NCI-H82 treated with DMSO at 0.1 percent for 48 hours (cell line): ENCODE measurements around the gene ASCL2.

Experiments
- DNase-seq: peaks from one replicate; lab custom pipeline; 2025; ENCODE audit not compliant: unreplicated experiment; lab: John Stamatoyannopoulos, UW

Gene ASCL2

DNA sequence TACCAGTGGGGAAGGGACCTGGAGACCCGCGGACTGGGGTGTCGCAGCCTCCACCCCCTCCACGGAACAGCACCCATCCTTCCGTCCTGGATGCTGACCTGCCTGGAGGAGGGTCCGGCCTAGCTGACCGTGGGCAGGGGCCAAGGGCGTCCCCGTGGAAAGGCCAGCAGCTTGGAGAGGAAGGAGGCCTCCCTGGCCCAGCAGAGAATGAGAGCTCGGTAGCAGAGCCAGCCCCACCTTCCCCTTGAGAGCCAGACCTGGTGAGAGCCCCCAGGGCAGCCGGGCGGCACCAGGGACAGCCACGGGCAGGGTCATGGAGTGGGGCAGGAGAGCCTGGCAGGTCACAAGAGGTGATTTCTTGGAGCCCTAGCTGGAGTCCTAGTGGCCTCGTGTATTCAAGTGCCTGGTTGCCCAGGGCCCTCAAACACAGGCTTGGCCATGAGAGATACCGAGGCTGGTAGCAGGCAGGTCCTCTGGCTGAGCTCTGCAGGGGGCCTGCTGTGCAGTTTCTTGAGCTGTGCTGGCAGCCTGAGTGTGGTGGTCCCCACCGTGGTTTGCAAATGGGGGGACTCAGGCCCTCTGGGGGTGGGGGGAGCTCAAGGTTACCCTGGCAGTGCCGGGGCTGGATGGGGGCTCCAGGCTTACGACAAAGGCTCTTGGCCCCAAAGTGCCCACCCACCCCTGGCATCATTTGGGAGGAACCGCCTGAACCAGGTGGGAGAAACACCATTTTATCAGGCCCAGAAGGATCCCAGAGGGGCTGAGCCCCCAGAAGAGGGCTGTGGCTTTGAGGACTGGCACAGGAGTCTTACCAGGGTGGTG is 39.1 kb upstream of the ASCL2 start:
- DNase-seq = no peak

GRCh38 chr11:2308713-2309112 is 38.3 kb upstream of the ASCL2 start:
- DNase-seq = no peak

DNA sequence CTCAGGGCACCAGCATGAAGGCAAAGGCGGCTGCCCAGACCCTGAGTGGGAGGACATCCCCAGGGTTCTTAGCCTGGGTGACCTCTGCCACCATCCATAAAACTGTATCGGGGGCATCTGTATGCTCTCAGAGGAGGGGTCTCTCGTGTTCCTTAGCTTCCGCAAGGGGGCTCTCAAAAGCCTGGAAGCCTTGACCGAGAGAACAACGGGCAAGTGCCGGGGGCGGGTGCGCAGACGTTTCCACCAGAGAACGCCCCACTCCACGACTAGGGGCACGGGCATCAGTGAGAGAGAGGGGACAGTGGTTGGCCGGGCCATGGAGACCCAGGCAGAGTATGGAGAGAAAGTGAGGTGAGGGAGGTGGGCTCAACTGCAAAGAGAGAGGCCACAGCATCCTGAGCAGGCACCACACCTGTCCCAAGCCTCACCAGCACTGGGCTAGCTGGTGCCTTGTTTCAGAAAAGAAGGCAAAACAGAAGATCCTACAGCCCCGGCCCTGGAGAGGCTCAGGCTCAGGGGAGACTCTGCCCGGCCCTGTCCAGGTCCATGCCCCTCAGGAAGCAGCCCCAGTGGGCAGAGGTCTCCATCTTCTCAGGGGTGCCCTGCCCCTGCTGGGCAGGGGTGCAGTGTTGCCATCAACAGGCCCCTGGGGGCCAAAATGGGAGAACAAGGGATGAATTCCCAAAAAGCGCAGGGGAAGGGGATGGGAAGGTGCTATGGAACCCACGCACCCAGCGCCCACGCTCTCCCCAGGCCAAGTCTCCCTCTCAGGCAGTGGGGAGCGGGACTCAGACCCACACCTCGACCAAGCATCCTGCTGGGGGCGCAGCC is 37.3 kb upstream of the ASCL2 start:
- no peak for DNase-seq

DNA sequence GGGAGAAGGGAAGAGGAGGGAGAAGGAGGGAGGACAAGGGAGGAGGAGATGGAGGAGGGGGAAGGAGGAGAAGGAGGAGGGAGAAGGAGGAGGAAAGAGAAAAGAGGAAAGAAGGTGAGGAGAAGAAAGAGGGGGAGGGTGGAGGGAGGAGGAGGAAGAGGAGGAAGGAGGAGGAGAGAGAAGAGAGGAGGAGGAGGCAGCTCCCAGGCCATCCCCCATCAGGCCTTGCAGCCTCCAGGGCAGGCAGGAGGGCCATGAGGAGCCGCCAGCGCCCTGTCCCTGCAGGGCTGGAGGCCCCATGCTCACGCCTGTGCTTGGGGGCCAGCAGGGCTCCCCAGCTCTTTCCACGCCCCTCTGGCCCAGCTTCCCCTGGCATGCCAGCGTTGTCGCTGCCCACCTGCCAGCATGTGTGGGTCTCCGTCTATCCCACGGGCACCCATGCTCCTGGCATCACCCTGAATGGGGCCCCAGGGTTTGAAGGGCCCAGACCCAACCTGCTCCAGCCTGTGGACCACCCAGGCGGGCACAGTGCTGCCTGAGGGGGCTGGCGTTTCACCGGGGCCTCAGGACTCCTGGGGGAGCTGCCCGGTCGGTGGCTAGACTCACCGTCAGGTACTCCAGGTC is 36.6 kb upstream of the ASCL2 start:
- DNase-seq = no peak

GRCh38 chr11:2306452-2306823 is 36.0 kb upstream of the ASCL2 start:
- no peak for DNase-seq

DNA sequence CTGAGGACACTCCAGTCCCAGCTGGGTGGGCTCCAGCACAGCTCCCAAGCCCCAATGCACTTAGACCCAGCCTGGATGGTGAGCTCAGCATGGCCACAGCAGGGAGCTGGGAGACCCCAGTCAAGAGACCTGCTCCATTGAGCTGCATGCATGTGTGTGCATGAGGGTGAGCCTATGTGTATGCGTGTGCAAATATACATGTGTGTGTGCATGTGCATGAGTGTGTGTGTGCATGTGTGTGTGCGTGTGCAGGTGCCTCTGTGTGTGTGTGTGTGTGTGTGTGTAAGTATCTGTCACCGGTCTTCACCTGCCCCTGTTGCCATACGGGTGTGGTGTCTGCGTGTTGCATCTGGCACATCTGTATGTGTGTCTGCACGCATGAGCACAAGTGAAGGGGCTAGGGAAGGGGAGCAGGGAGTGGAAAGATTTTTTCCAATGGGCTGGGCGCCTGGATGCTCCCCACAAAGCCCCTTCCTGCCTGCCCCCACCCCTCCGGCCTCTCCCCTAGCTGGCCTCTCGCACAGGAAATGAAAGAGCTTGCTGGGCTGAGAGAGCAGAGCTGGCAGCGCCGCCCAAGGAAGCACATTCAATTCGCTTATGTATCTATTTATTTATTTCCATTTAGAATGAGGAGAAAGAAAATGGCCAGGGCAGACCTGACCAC is 35.5 kb upstream of the ASCL2 start:
- DNase-seq = no peak

DNA sequence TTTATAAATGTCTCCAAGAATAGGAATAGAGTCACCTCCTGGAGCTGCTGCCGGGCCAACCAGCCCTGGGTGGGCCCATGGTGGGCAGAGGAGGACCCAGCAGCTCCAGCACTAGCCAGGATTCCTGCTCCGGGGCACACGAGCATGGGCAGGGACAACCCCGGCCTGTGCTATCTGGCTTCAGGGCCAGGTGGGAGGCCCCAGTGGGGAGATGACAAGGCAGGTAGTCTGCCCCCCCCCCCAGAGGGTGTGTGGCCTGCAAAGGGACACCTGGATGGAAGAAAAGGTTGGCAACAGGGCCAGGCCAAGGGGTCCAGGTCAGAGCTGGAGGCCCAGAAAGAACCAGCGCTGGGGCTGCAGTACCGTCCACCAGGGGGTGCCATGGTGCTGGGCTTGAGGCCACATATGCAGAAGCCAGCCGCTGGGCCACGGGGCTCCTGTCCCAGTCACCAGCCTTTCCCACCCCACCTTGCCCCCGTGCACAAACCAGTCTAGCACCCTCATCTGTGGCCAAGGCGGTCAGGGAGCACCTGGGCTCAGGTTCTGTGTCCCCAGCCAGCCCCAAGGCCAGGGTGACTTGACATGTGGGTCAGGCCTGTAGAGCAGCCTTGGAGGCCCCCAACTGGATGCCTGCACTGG is 34.9 kb upstream of the ASCL2 start:
- no peak for DNase-seq

- no peak for DNase-seq
Measured at GRCh38 chr11:2304506-2305139, 34.2 kb upstream of the ASCL2 start.

- no peak for DNase-seq
Measured at GRCh38 chr11:2303627-2304505, 33.5 kb upstream of the ASCL2 start.

DNA sequence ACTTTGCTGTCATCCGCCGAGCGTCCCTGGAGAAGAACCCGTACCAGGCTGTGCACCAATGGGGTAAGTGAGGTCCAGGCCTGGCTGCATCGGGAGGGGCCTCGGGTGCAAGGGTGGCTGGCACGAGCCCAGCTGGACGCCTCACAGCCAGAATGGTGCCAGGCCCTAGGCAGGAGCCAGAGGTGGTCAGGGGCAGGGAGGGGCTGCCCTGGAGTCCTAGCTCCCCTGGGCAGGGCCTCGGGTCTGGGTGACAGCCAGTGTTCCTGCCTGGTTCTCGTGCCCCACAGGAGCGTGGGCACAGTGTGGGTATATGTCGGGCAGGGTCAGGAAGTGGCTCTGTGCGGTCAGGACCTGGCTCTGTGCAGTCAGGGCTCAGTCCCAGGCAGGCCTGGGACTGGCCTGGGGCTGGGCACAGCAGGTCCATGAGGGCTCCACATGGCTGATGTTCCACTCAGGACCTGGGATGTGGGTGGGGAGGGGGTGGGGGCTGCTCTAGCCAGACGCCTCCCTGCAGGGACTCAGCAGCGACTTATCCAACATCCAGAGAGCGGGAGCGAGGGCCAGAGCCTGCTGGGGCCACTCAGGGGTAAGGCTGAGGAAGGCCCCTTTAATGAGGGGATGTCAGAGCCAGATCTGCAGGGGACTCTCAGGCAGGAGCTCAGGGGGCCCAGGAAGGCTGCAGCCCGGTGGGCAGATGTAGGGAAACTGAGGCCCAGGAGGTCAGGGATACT is 32.7 kb upstream of the ASCL2 start:
- no peak for DNase-seq

- DNase-seq = no peak
Measured at GRCh38 chr11:2302306-2302895, 32.0 kb upstream of the ASCL2 start.

- DNase-seq = no peak
Measured at GRCh38 chr11:2301631-2302305, 31.4 kb upstream of the ASCL2 start, which contains the start of the genes C11orf21 and TSPAN32. Gene C11orf21 (minus strand): TSS chr11:2301918. CDS start chr11:2301808, 110 bp downstream. Gene TSPAN32 (plus strand): TSS chr11:2302013. CDS start chr11:2302150, 137 bp downstream.

DNA sequence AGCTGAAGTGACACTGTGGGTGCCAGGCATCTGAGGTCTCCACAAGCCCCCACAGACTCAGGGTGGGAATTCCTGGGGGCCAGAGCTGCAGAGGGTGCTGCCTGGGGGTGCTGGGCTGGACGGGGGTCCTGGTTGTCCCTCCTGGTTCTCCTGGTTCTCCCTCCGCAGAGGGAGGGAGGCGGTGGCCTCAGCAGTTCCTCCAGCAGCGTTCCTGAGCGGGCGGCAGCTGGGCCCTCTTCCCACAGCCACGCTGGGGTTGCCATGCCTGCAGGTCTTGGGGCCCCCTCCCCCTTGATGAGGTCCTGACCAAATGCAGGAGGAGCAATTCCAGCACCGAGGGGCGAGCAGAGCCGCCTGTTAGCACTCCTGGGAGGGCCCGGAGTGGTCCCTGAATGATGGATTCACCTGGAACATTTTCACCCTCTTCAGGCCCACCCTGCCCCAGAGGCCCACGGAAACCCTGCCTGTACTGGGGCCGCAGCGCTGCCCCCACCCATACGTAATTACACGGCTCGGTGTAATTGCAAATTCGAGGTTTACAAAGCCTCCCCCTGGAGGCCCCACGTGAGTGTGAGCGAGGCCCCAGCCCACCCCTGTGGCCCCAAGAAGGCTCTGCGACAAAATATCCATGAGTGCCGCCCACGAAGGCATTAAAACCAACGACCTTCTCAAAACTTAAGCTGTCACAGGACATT is 30.7 kb upstream of the ASCL2 start:
- no peak for DNase-seq

DNA sequence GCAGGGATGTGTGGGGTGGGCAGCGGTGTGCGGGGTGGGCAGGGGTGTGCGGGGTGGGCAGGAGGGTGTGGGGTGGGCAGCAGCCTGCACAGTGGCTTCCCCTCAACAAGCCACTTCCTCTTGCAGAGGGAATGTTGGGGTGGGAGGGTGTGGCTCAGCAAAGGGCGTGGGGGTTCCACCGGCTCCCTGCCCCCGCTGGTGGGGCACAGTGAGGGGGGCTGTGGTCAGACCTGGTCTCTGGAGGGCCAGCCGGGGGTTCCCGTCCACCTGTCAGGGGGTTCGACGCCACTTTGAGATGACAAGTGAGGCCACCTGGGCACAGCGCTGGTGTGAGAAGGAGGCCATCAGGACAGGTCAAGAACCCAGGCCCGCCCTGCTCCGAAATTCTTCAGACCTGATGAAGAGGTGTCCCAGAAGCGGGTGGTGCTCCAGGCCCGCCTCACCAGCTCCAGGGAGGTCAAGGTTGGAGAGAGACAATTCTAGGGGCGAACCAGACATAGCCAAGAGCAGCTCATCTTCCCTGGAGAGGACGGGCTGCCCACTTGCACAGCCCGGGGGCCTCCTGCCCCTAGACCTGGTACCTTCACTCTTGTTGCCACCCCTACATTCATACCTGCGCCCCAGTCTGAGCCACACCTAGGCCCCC is 30.0 kb upstream of the ASCL2 start:
- no peak for DNase-seq

DNA sequence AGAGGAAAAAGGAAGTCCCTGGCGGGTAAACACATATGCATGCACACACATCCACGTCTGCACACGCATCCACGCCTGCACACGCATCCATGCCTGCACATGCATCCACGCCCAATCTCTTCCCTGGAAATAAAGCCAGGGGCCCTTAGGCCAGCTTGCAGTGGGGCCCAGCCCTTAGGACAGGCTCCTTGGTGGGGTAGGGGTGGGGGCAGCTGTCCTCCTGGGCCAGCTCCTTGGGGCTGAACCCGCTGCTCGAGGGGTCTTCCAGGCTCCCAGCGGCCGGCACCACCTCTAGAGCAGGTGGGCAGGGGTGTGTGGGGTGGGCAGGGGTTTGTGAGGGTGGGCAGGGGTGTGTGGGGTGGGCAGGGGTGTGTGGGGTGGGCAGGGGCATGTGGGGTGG is 29.4 kb upstream of the ASCL2 start:
- DNase-seq = no peak
